ENCODE data around the gene CWH43.
"Not testable (repeated sequence)": the region's sequence is repeated elsewhere in the genome, so short reads cannot be mapped to it uniquely, and the experiment has no call there.

Gene CWH43

DNA sequence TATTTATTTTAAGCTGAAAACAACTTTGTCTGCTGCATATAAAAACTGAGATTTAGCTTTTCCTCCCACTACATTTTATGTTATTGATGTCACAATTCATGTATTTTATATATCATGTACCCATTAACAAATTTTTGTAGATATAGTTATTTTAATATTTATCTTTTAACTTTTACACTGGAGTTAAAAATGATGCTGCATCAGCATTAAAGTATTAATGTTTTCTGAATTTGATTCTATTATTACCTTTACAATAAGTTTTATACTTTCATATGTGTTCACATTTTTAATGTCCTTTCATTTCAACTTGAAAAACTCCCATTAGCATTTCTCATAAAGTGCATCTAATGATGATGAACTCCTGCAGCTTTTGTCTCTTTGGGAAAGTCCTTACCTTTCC is 72.2 kb downstream of the CWH43 start:
- H3K27me3 ChIP-seq = no peaks in the 10 kb centered on the region
- H3K36me3 ChIP-seq = no peaks in the 10 kb centered on the region
- no peak for DNase-seq
- no peak overlapping the region for H3K4me3 ChIP-seq (ENCODE audit: low read depth, low read length)
- TF ChIP-seq, protein P1, sequence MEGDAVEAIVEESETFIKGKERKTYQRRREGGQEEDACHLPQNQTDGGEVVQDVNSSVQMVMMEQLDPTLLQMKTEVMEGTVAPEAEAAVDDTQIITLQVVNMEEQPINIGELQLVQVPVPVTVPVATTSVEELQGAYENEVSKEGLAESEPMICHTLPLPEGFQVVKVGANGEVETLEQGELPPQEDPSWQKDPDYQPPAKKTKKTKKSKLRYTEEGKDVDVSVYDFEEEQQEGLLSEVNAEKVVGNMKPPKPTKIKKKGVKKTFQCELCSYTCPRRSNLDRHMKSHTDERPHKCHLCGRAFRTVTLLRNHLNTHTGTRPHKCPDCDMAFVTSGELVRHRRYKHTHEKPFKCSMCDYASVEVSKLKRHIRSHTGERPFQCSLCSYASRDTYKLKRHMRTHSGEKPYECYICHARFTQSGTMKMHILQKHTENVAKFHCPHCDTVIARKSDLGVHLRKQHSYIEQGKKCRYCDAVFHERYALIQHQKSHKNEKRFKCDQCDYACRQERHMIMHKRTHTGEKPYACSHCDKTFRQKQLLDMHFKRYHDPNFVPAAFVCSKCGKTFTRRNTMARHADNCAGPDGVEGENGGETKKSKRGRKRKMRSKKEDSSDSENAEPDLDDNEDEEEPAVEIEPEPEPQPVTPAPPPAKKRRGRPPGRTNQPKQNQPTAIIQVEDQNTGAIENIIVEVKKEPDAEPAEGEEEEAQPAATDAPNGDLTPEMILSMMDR (IDR thresholded peaks at IDR 0.05; ENCODE audit: low read depth, low read length) = no peak
- H3K9me3 ChIP-seq = no peaks in the 10 kb centered on the region
- no peaks in the 10 kb centered on the region for H3K4me1 ChIP-seq

DNA sequence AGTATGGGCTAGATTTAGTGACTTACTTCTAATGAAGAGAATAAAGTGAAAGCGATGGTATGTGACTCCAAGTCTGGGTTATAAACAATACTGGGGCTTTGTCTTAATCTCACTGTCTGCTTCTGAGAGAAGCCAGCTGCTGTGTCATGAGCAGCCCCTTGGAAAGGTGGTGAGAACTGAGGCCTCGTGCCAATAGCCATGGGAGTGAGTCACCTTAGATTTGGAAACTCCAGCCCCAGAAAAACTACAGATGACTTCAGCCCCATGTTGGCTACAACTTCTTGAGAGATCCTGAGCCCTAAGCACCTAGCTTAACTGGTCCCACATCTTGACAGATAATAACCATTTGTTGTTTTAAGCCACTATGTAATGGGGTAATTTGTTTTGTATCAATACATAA is 77.6 kb downstream of the CWH43 start:
- H3K4me1 ChIP-seq = no peaks in the 10 kb centered on the region
- H3K27me3 ChIP-seq = no peaks in the 10 kb centered on the region
- no peak for DNase-seq
- TF ChIP-seq, protein P1 (IDR thresholded peaks at IDR 0.05; ENCODE audit: low read depth, low read length) = no peak
- H3K36me3 ChIP-seq = no peaks in the 10 kb centered on the region
- no peaks in the 10 kb centered on the region for H3K9me3 ChIP-seq
- no peak overlapping the region for H3K4me3 ChIP-seq (ENCODE audit: low read depth, low read length)

DNA sequence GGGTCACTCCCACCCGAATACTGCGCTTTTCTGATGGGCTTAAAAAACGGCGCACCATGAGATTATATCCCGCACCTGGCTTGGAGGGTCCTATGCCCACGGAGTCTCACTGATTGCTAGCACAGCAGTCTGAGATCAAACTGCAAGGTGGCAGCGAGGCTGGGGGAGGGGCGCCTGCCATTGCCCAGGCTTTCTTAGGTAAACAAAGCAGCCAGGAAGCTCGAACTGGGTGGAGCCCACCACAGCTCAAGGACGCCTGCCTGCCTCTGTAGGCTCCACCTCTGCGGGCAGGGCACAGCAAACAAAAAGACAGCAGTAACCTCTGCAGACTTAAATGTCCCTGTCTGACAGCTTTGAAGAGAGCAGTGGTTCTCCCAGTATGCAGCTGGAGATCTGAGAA is 86.1 kb downstream of the CWH43 start:
- not testable (repeated sequence) for DNase-seq; H3K9me3 ChIP-seq; H3K4me3 ChIP-seq (ENCODE audit: low read depth, low read length); H3K4me1 ChIP-seq; H3K36me3 ChIP-seq; H3K27me3 ChIP-seq

DNA sequence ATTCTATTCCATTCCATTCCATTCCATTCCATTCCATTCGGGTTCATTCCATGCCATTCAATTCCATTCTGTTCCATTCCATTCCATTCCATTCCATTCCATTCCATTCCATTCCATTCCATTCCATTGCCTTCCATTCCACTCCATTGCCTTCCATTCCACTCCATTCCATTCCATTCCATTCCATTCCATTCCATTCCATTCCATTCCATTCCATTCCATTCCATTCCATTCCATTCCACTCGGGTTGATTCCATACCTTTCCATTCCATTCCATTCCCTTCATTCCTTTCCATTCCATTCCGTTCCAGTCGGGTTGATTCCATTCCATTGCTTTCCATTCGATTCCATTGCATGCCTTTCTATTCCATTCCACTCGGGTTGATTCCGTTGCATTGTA is 105.8 kb downstream of the CWH43 start:
- not testable (repeated sequence) for DNase-seq; H3K4me3 ChIP-seq (ENCODE audit: low read depth, low read length); H3K36me3 ChIP-seq; H3K27me3 ChIP-seq; H3K4me1 ChIP-seq; H3K9me3 ChIP-seq

DNA sequence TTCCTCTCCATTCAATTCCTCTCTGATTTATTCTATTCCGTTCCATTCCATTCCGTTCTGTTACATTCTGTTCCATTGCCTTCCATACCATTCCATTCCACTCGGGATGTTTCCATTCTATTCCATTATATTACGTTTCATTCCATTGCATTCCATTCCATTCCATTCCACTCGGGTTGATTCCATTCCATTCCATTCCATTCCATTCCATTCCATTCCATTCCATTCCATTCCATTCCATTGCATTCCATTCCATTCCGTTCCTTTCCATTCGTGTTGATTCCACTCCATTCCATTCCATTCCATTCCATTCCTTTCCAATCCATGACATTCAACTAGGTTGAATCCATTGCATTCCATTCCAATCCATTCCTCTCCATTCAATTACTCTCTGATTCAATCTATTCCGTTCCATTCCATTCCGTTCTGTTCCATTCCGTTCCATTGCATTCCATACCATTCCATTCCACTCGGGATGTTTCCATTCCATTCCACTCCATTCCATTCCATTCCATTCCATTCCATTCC is 106.6 kb downstream of the CWH43 start:
- H3K4me3 ChIP-seq (ENCODE audit: low read depth, low read length); H3K27me3 ChIP-seq; H3K9me3 ChIP-seq; H3K36me3 ChIP-seq; DNase-seq; H3K4me1 ChIP-seq: not testable (repeated sequence)

DNA sequence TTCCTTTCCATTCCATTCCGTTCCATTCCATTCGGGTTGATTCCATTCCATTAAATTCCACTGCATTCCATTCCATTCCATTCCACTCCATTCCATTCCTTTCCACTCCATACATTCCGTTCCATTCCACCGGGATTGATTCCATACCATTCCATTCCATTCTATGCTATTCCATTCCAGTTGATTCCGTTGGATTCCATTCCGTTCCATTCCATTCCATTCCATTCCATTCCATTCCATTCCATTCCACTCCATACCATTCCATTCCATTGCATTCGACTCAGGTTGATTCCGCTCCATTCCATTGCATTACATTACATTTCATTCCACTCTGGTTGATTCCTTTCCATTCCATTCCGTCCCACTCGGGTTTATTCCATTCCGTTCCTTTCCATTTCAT is 110.1 kb downstream of the CWH43 start:
- not testable (repeated sequence) for DNase-seq; H3K27me3 ChIP-seq; H3K4me1 ChIP-seq; H3K9me3 ChIP-seq; H3K36me3 ChIP-seq; H3K4me3 ChIP-seq (ENCODE audit: low read depth, low read length)

DNA sequence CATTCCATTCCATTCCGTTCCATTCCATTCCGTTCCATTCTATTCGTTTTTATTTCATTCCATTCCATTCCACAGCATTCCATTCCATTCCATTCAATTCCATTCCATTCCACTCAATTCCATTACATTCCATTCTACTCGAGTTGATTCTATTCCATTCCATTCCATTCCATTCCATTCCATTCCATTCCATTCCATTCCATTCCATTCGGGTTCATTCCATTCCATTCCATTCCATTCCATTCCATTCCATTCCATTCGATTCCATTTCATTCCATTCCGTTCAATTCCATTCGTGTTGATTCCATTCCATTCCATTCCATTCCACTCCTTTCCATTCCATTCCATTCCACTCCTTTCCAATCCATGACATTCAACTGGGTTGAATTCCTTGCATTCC is 110.6 kb downstream of the CWH43 start:
- DNase-seq; H3K4me3 ChIP-seq (ENCODE audit: low read depth, low read length); H3K27me3 ChIP-seq; H3K9me3 ChIP-seq; H3K4me1 ChIP-seq; H3K36me3 ChIP-seq: not testable (repeated sequence)

DNA sequence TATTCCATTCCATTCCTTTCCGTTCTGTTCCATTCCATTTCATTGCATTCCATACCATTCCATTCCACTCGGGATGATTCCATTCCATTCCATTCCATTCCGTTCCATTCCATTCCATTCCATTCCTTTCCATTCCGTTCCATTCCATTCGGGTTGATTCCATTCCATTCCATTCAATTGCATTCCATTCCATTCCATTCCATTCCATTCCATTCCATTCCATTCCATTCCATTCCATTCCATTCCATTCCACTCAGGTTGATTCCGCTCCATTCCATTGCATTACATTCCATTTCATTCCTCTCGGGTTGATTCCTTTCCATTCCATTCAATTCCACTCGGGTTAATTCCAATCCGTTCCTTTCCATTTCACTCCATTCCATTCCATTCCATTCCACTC is 111.0 kb downstream of the CWH43 start:
- not testable (repeated sequence) for H3K4me1 ChIP-seq; DNase-seq; H3K36me3 ChIP-seq; H3K9me3 ChIP-seq; H3K4me3 ChIP-seq (ENCODE audit: low read depth, low read length); H3K27me3 ChIP-seq

DNA sequence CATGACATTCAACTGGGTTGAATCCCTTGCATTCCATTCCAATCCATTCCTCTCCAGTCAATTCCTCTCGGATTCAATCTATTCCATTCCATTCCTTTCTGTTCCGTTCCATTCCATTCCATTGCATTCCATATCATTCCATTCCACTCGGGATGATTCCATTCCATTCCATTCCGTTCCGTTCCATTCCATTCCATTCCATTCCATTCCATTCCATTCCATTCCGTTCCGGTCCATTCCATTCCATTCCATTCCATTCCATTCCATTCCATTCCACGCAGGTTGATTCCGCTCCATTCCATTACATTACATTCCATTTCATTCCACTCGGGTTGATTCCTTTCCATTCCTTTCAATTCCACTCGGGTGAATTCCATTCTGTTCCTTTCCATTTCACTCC is 111.4 kb downstream of the CWH43 start:
- not testable (repeated sequence) for H3K4me1 ChIP-seq; H3K9me3 ChIP-seq; H3K27me3 ChIP-seq; DNase-seq; H3K4me3 ChIP-seq (ENCODE audit: low read depth, low read length); H3K36me3 ChIP-seq

DNA sequence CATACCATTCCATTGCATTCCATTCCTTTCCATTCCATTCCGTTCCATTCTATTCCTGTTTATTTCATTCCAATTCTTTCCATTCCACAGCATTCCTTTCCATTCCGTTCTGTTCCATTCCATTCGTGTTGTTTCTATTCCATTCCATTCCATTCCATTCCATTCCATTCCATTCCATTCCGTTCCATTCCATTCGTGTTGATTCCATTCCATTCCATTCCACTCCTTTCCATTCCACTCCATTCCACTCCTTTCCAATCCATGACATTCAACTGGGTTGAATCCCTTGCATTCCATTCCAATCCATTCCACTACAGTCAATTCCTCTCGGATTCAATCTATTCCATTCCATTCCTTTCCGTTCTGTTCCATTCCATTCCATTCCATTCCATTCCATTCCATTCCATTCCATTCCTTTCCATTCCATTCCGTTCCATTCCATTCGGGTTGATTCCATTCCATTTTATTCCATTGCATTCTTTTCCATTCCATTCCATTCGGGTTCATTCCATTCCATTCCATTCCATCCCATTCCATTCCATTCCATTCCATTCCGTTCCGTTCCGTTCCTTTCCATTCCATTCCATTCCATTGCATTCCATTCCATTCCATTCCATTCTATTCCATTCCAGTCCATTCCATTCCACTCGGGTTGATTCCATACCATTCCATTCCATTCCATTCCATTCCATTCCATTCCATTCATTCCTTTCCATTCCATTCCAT is 112.1 kb downstream of the CWH43 start:
- H3K36me3 ChIP-seq; H3K4me3 ChIP-seq (ENCODE audit: low read depth, low read length); H3K27me3 ChIP-seq; H3K4me1 ChIP-seq; DNase-seq; H3K9me3 ChIP-seq: not testable (repeated sequence)

DNA sequence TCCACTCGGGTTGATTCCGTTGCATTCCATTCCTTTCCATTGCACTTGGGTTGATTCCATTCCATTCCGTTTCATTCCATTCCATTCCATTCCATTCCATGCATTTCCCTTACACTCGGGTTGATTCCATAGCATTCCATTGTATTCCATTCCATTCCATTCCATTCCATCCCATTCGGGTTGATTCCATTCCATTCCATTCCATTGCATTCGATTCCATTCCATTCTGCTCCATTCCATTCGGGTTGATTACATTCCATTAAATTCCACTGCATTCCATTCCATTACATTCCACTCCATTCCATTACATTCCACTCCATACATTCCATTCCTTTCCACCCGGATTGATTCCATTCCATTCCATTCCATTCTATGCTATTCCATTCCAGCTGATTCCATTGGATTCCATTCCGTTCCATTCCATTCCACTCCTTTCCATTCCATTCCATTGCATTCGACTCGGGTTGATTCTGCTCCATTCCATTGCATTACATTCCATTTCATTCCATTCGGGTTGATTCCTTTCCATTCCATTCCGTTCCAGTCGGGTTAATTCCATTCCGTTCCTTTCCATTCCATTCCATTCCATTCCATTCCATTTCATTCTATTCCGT is 113.9 kb downstream of the CWH43 start:
- not testable (repeated sequence) for DNase-seq; H3K9me3 ChIP-seq; H3K4me1 ChIP-seq; H3K27me3 ChIP-seq; H3K4me3 ChIP-seq (ENCODE audit: low read depth, low read length); H3K36me3 ChIP-seq

DNA sequence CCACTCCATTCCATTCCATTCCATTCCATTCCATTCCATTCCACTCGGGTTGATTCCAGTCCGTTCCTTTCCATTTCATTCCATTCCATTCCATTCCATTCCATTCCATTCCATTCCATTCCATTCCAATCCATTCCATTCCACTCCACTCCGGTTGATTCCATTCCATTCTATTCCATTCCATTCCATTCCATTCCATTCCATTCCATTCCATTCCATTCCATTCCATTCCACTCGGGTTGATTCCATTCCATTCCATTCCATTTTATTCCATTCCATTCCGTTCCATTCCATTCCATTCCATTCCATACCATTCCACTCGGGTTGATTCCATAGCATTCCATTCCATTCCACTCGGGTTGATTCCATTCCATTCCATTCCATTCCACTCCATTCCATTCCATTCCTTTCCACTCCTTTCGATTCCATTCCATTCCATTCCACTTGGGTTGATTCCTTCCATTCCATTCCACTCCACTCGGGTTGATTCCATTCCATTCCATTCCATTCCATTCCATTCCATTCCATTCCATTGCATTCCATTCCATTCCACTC is 116.3 kb downstream of the CWH43 start:
- H3K27me3 ChIP-seq; H3K36me3 ChIP-seq; H3K9me3 ChIP-seq; H3K4me3 ChIP-seq (ENCODE audit: low read depth, low read length); H3K4me1 ChIP-seq; DNase-seq: not testable (repeated sequence)

DNA sequence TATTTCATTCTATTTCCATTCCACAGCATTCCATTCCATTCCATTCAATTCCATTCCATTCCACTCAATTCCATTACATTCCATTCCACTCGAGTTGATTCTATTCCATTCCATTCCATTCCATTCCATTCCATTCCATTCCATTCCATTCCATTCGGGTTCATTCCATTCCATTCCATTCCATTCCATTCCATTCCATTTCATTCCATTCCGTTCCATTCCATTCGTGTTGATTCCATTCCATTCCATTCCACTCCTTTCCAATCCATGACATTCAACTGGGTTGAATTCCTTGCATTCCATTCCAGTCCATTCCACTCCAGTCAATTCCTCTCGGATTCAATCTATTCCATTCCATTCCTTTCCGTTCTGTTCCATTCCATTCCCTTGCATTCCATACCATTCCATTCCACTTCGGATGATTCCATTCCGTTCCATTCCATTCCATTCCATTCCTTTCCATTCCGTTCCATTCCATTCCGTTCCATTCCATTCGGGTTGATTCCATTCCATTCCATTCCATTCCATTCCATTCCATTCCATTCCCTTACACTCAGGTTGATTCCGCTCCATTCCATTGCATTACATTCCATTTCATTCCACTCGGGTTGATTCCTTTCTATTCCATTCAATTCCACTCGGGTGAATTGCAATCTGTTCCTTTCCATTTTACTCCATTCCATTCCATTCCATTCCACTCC is 117.5 kb downstream of the CWH43 start:
- DNase-seq; H3K4me1 ChIP-seq; H3K36me3 ChIP-seq; H3K27me3 ChIP-seq; H3K9me3 ChIP-seq; H3K4me3 ChIP-seq (ENCODE audit: low read depth, low read length): not testable (repeated sequence)
